ENCODE measurements around the gene CEP112. TPM values are rescaled to one million over a fixed set of nuclear protein-coding genes. Genes with fewer than 3 reads are reported as not detected.
A peak's percentile ranks its signal among the peaks of the same experiment; 100 is the strongest.

The CEP112 gene
- total and polyA plus RNA-seq, 2 of the 13 experiments (the other 11 are each of a cell fraction or from before 2014, with no cell fraction given) = 1.2 to 3.4 TPM

- TF ChIP-seq ZNF652 (CRISPR knock-in tag; IDR thresholded peaks at IDR 0.05; ENCODE audit: borderline replicate concordance, low read depth) = no peak
- TF ChIP-seq ZBTB46 (CRISPR knock-in tag; IDR thresholded peaks at IDR 0.05; ENCODE audit: borderline replicate concordance) = no peak
- peak; percentile 65; the same call in 1 of the 2 replicates for TF ChIP-seq MTF1 (CRISPR knock-in tag; IDR thresholded peaks at IDR 0.05)
- peak; percentile 65 for TF ChIP-seq ZNF781 (CRISPR knock-in tag; IDR thresholded peaks at IDR 0.05; ENCODE audit: borderline replicate concordance, not compliant biosample characterization)
- TF ChIP-seq DPF2 (CRISPR knock-in tag; IDR thresholded peaks at IDR 0.05; ENCODE audit: borderline replicate concordance, low read depth) = no peak
- TF ChIP-seq ZNF709 (CRISPR knock-in tag; IDR thresholded peaks at IDR 0.05) = peak; percentile 53; the same call in 1 of the 2 replicates
- TF ChIP-seq NR3C1 (CRISPR knock-in tag; IDR thresholded peaks at IDR 0.05) = no peak
- peak; percentile 31; the same call in 1 of the 2 replicates for TF ChIP-seq FOSL2 (CRISPR knock-in tag; IDR thresholded peaks at IDR 0.05)
- TF ChIP-seq NR2F6 (IDR thresholded peaks at IDR 0.05) = no peak
- 0 out of 2 replicates have a peak, but pooled peaks have one; percentile 21 for TF ChIP-seq NR2F6 (CRISPR knock-in tag; IDR thresholded peaks at IDR 0.05)
- TF ChIP-seq ZNF766 (CRISPR knock-in tag; IDR thresholded peaks at IDR 0.05; ENCODE audit: borderline replicate concordance) = no peak
- no peak for TF ChIP-seq DZIP1 (CRISPR knock-in tag; IDR thresholded peaks at IDR 0.05)
- TF ChIP-seq, protein P1, sequence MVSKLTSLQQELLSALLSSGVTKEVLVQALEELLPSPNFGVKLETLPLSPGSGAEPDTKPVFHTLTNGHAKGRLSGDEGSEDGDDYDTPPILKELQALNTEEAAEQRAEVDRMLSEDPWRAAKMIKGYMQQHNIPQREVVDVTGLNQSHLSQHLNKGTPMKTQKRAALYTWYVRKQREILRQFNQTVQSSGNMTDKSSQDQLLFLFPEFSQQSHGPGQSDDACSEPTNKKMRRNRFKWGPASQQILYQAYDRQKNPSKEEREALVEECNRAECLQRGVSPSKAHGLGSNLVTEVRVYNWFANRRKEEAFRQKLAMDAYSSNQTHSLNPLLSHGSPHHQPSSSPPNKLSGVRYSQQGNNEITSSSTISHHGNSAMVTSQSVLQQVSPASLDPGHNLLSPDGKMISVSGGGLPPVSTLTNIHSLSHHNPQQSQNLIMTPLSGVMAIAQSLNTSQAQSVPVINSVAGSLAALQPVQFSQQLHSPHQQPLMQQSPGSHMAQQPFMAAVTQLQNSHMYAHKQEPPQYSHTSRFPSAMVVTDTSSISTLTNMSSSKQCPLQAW (CRISPR knock-in tag; IDR thresholded peaks at IDR 0.05) = peak; percentile 61; the same call in 1 of the 2 replicates
- TF ChIP-seq ZNF761 (CRISPR knock-in tag; conservative IDR thresholded peaks at IDR 0.05) = peak; percentile 74
- TF ChIP-seq ZFAT (CRISPR knock-in tag; conservative IDR thresholded peaks at IDR 0.05) = peak; percentile 64; the same call in 1 of the 2 replicates
- TF ChIP-seq CEBPB (IDR thresholded peaks at IDR 0.05; ENCODE audit: borderline replicate concordance, low read depth, low read length) = no peak
- no peak for TF ChIP-seq PLRG1 (conservative IDR thresholded peaks at IDR 0.05)
- no peak for TF ChIP-seq NBN (conservative IDR thresholded peaks at IDR 0.05)
- no peak for TF ChIP-seq CCAR2 (optimal IDR thresholded peaks at IDR 0.05; ENCODE audit: low read depth, low read length)
- no peak for TF ChIP-seq EZH2 (conservative IDR thresholded peaks at IDR 0.05; ENCODE audit: low read depth, low read length)
- TF ChIP-seq NONO (IDR thresholded peaks at IDR 0.05) = no peak
- TF ChIP-seq NONO (CRISPR knock-in tag; conservative IDR thresholded peaks at IDR 0.05) = peak; percentile 84; the same call in 1 of the 2 replicates
- TF ChIP-seq NPAS2 (CRISPR knock-in tag; IDR thresholded peaks at IDR 0.05; ENCODE audit: borderline replicate concordance) = no peak
- no peak; the same call in 1 of the 2 replicates for TF ChIP-seq ZGPAT (CRISPR knock-in tag; IDR thresholded peaks at IDR 0.05)
Measured at GRCh38 chr17:66191593-66192377, at the start of gene CEP112 (continued).

Measured in HepG2 (cell line).